Measurements from ENCODE around the gene BNC2. TPM values are rescaled to one million over a fixed set of nuclear protein-coding genes. Genes with fewer than 3 reads are reported as not detected.

BNC2 gene
- total RNA-seq, 1 donor from 2014 or later, result 38.0 TPM

GRCh38 chr9:16524823-16525222 lies 345.6 kb downstream of the BNC2 start:
- Mint-ChIP-seq H3K9me3 (ENCODE audit: unreplicated experiment) (peaks cover 6% of the 10 kb centered on the region), H3K36me3 (ENCODE audit: low read depth, unreplicated experiment) (peaks cover 7% of the 10 kb centered on the region)
- FAIRE-seq, result no peak

GRCh38 chr9:16524078-16524477 lies 346.4 kb downstream of the BNC2 start:
- no peak overlapping the region for H3K9ac ChIP-seq (ENCODE audit: low read length)
- H3K36me3 ChIP-seq (ENCODE audit: insufficient read depth, low read length), result no peaks in the 10 kb centered on the region
- no peaks in the 10 kb centered on the region for H3K27me3 Mint-ChIP-seq (ENCODE audit: low read depth, unreplicated experiment)
- no peak overlapping the region for H3K27ac ChIP-seq (ENCODE audit: low read depth, low read length)
- peaks cover 7% of the 10 kb centered on the region for H3K79me2 ChIP-seq (ENCODE audit: insufficient read depth, low read length)
- FAIRE-seq (no peak), DNase-seq (ENCODE audit: low read depth) (no peak)
- H3K36me3 Mint-ChIP-seq (ENCODE audit: low read depth, unreplicated experiment), result peaks cover 10% of the 10 kb centered on the region
- H3K4me2 ChIP-seq (ENCODE audit: low read length), result no peak overlapping the region
- no peak overlapping the region for H3K4me3 ChIP-seq (ENCODE audit: insufficient read depth, low read depth, low read length)
- H3K9me3 Mint-ChIP-seq (ENCODE audit: unreplicated experiment), result peaks cover 6% of the 10 kb centered on the region
- no peaks in the 10 kb centered on the region for H4K20me1 ChIP-seq (ENCODE audit: insufficient read depth, low read length)
- H3K27ac Mint-ChIP-seq (ENCODE audit: unreplicated experiment), result no peak overlapping the region
- H3K9me3 ChIP-seq (ENCODE audit: insufficient read depth, low read depth, low read length), result no peaks in the 10 kb centered on the region
- H2AFZ ChIP-seq (ENCODE audit: low read depth, low read length), result no peak overlapping the region
- H3K27me3 ChIP-seq (ENCODE audit: insufficient read depth, low read length), result no peaks in the 10 kb centered on the region
- peaks cover 35% of the 10 kb centered on the region for H3K4me1 ChIP-seq (ENCODE audit: insufficient read depth, low read length)
- H3K4me3 Mint-ChIP-seq (ENCODE audit: unreplicated experiment), result no peak overlapping the region
- TF ChIP-seq EZH2 (IDR thresholded peaks at IDR 0.05; ENCODE audit: insufficient read depth, low read length), result no peak
- TF ChIP-seq CTCF (IDR thresholded peaks at IDR 0.05; ENCODE audit: insufficient read depth, low read depth, low read length), result no peak
- peaks cover 46% of the 10 kb centered on the region for H3K4me1 Mint-ChIP-seq (ENCODE audit: low read depth, unreplicated experiment)

More at GRCh38 chr9:16524823-16525222, 345.6 kb downstream of the BNC2 start:
- Histone ChIP-seq H4K20me1 (ENCODE audit: insufficient read depth, low read length) (no peaks in the 10 kb centered on the region), H3K4me2 (ENCODE audit: low read length) (no peak overlapping the region), H3K4me1 (ENCODE audit: insufficient read depth, low read length) (peaks cover 35% of the 10 kb centered on the region), H3K36me3 (ENCODE audit: insufficient read depth, low read length) (no peaks in the 10 kb centered on the region), H3K9me3 (ENCODE audit: insufficient read depth, low read depth, low read length) (no peaks in the 10 kb centered on the region), H3K4me3 (ENCODE audit: insufficient read depth, low read depth, low read length) (no peak overlapping the region), H3K27ac (ENCODE audit: low read depth, low read length) (no peak overlapping the region), H3K9ac (ENCODE audit: low read length) (no peak overlapping the region), H2AFZ (ENCODE audit: low read depth, low read length) (no peak overlapping the region), H3K79me2 (ENCODE audit: insufficient read depth, low read length) (peaks cover 7% of the 10 kb centered on the region), H3K27me3 (ENCODE audit: insufficient read depth, low read length) (no peaks in the 10 kb centered on the region)
- Mint-ChIP-seq H3K4me1 (ENCODE audit: low read depth, unreplicated experiment) (peaks cover 39% of the 10 kb centered on the region), H3K27me3 (ENCODE audit: low read depth, unreplicated experiment) (no peaks in the 10 kb centered on the region), H3K4me3 (ENCODE audit: unreplicated experiment) (no peak overlapping the region), H3K27ac (ENCODE audit: unreplicated experiment) (peak overlapping the region; percentile 26)
- no peak for TF ChIP-seq EZH2 (IDR thresholded peaks at IDR 0.05; ENCODE audit: insufficient read depth, low read length)
- no peak for TF ChIP-seq CTCF (IDR thresholded peaks at IDR 0.05; ENCODE audit: insufficient read depth, low read depth, low read length)
- DNase-seq (ENCODE audit: low read depth), result no peak

GRCh38 chr9:16521868-16522411 lies 348.5 kb downstream of the BNC2 start:
- peak overlapping the region; percentile 60 for H3K4me2 ChIP-seq (ENCODE audit: low read length)
- no peak overlapping the region for H3K4me3 ChIP-seq (ENCODE audit: insufficient read depth, low read depth, low read length)
- peak overlapping the region; percentile 76 for H3K27ac ChIP-seq (ENCODE audit: low read depth, low read length)
- Mint-ChIP-seq H3K9me3 (ENCODE audit: unreplicated experiment) (peaks cover 6% of the 10 kb centered on the region), H3K27me3 (ENCODE audit: low read depth, unreplicated experiment) (no peaks in the 10 kb centered on the region), H3K4me1 (ENCODE audit: low read depth, unreplicated experiment) (peaks cover 52% of the 10 kb centered on the region), H3K4me3 (ENCODE audit: unreplicated experiment) (no peak overlapping the region), H3K36me3 (ENCODE audit: low read depth, unreplicated experiment) (peaks cover 11% of the 10 kb centered on the region), H3K27ac (ENCODE audit: unreplicated experiment) (peak overlapping the region; percentile 95)
- H3K79me2 ChIP-seq (ENCODE audit: insufficient read depth, low read length), result peaks cover 7% of the 10 kb centered on the region
- DNase-seq (ENCODE audit: low read depth), result peak; percentile 99
- H3K9me3 ChIP-seq (ENCODE audit: insufficient read depth, low read depth, low read length), result no peaks in the 10 kb centered on the region
- peak overlapping the region; percentile 44 for H3K9ac ChIP-seq (ENCODE audit: low read length)
- FAIRE-seq, result peak; percentile 89
- H3K4me1 ChIP-seq (ENCODE audit: insufficient read depth, low read length), result peaks cover 38% of the 10 kb centered on the region
- no peaks in the 10 kb centered on the region for H3K27me3 ChIP-seq (ENCODE audit: insufficient read depth, low read length)
- no peak for TF ChIP-seq EZH2 (IDR thresholded peaks at IDR 0.05; ENCODE audit: insufficient read depth, low read length)
- no peak for TF ChIP-seq CTCF (IDR thresholded peaks at IDR 0.05; ENCODE audit: insufficient read depth, low read depth, low read length)
- peak overlapping the region; percentile 18 for H2AFZ ChIP-seq (ENCODE audit: low read depth, low read length)
- no peaks in the 10 kb centered on the region for H3K36me3 ChIP-seq (ENCODE audit: insufficient read depth, low read length)
- no peaks in the 10 kb centered on the region for H4K20me1 ChIP-seq (ENCODE audit: insufficient read depth, low read length)

Measured in astrocyte (in vitro differentiated cells and primary cell).